Hepatocyte (in vitro differentiated cells): ENCODE data around the gene BEND3.

Source experiments
- EZH2 ChIP-seq: fragments of 200-600 bp; sonication (generic); IDR thresholded peaks from 2 replicates; pipeline ENCODE4 v1.6.1; 2016; ENCODE audit warnings: antibody characterized with exemption, mild to moderate bottlenecking, borderline replicate concordance
- EZH2phosphoT487 ChIP-seq: fragments of 200-600 bp; sonication (generic); IDR thresholded peaks from one replicate; pipeline ENCODE4 v1.6.1; 2018; ENCODE audit warnings: antibody characterized with exemption, mild to moderate bottlenecking, low read depth, moderate library complexity; ENCODE audit not compliant: unreplicated experiment, severe bottlenecking
- TF ChIP-seq, protein P1 (sequence below): fragments of 200-600 bp; sonication (generic); IDR thresholded peaks from 2 replicates; pipeline ENCODE4 v1.5.1; 2016; ENCODE audit warnings: antibody characterized with exemption, mild to moderate bottlenecking; ENCODE audit not compliant: poor library complexity

DNA sequence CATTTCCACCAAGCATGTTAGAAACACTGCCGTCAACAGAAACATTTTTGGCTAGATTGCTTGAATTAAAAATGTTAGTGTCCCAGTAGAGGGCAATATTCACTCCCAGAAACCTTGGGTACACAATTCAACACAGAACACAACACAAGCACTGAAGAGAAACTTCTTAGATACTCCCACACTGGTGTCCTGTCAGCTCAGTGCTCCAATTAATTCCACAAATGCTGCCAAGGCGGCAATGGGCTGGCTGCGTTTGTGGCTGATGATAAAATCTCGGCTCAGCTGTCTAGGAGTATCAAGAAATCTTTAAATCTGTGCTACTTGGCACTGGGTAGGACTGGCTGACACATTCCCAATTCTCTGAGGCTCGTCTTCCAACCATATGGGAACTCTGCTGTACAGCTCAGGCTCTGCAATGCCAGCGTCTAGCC is 39.3 kb downstream of the BEND3 start:
- TF ChIP-seq, protein P1, sequence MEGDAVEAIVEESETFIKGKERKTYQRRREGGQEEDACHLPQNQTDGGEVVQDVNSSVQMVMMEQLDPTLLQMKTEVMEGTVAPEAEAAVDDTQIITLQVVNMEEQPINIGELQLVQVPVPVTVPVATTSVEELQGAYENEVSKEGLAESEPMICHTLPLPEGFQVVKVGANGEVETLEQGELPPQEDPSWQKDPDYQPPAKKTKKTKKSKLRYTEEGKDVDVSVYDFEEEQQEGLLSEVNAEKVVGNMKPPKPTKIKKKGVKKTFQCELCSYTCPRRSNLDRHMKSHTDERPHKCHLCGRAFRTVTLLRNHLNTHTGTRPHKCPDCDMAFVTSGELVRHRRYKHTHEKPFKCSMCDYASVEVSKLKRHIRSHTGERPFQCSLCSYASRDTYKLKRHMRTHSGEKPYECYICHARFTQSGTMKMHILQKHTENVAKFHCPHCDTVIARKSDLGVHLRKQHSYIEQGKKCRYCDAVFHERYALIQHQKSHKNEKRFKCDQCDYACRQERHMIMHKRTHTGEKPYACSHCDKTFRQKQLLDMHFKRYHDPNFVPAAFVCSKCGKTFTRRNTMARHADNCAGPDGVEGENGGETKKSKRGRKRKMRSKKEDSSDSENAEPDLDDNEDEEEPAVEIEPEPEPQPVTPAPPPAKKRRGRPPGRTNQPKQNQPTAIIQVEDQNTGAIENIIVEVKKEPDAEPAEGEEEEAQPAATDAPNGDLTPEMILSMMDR = peak; percentile 20
- TF ChIP-seq EZH2 (no peak), EZH2phosphoT487 (no peak)
